ENCODE data around the gene DBT. TPM values are rescaled to one million over a fixed set of nuclear protein-coding genes. Genes with fewer than 3 reads are reported as not detected.

Gene DBT
- total and polyA plus RNA-seq, 10 of the 15 experiments (the other 5 are each of a cell fraction or from before 2014, with no cell fraction given): 2.1 to 15.9 (median 6.9) TPM

GRCh38 chr1:100147875-100148274 lies 101.8 kb downstream of the DBT start (continued):
- TF ChIP-seq CEBPZ (IDR thresholded peaks at IDR 0.05; ENCODE audit: low read depth, low read length) (no peak), WRNIP1 (IDR thresholded peaks at IDR 0.05; ENCODE audit: borderline replicate concordance, low read depth, low read length) (no peak), NFIC (IDR thresholded peaks at IDR 0.05; ENCODE audit: low read depth, low read length) (no peak), ZNF622 (IDR thresholded peaks at IDR 0.05) (no peak), ATF7 (IDR thresholded peaks at IDR 0.05; ENCODE audit: low read depth) (no peak)

- Histone ChIP-seq H3K4me1 (ENCODE audit: control insufficient read depth, insufficient read depth, low read length) (peaks cover 3% of the 10 kb centered on the region; the same call in 1 of the 2 replicates), H3K9me3 (replicated peaks; ENCODE audit: control insufficient read depth, insufficient read depth, low read length) (no peaks in the 10 kb centered on the region), H4K20me1 (ENCODE audit: control insufficient read depth, insufficient read depth) (no peaks in the 10 kb centered on the region), H3K4me2 (ENCODE audit: control insufficient read depth, insufficient read depth) (no peak overlapping the region), H3K9ac (ENCODE audit: control insufficient read depth, insufficient read depth, low read length) (no peak overlapping the region), H3K79me2 (ENCODE audit: control insufficient read depth, insufficient read depth, low read length) (no peaks in the 10 kb centered on the region), H2AFZ (ENCODE audit: control insufficient read depth, low read depth, low read length) (no peak overlapping the region), H3K27me3 (replicated peaks in 1 of 2; ENCODE audit: control insufficient read depth in 2 of 2, insufficient read depth in 2 of 2, low read length in 1 of 2) (no peaks in the 10 kb centered on the region), H3K4me3 (no peak overlapping the region), H3K36me3 (ENCODE audit: control insufficient read depth in 2 of 2, insufficient read depth in 2 of 2, low read length in 1 of 2) (peaks cover 2 to 13% of the 10 kb centered on the region in 2 experiments), H3K27ac (ENCODE audit: control insufficient read depth, insufficient read depth) (no peak overlapping the region)
- ChIA-PET SMC1A (ENCODE audit: uncharacterized antibody, unreplicated experiment) (interaction anchor here (1.0 kb wide), 1 partner anchor 211 kb away, joined by 3 read pairs; no protein-coding TSS in a partner anchor), POLR2A (no interaction called here), RAD21 (ENCODE audit: unreplicated experiment) (interaction anchor here (0.6 kb wide), 1 partner anchor 96 kb away, joined by 3 read pairs; no protein-coding TSS in a partner anchor), CTCF (no interaction called here)
- BruUV-seq (replicated peaks): no TSS peak
- in situ Hi-C loops (cut with MboI) (no loop called here), intact Hi-C loops (cut with micrococcal nuclease; ENCODE audit: unreplicated experiment) (no loop called here)
- FAIRE-seq: no peak
- WGBS (ENCODE audit: insufficient coverage, insufficient replicate concordance, low lambda C conversion rate, missing lambda C conversion rate): 95% methylated on average over 1 of the region's 1 CpG
- no peak for DNase-seq (ENCODE audit: low read depth, low spot score)
- ATAC-seq: no peak
- no peak for TF ChIP-seq POU2F2 (IDR thresholded peaks at IDR 0.05; ENCODE audit: borderline replicate concordance, low read depth, low read length)
- no peak for TF ChIP-seq CBX5 (IDR thresholded peaks at IDR 0.05; ENCODE audit: low read depth)
- no peak for TF ChIP-seq CTCF (IDR thresholded peaks at IDR 0.05 in 2 of 3, conservative IDR thresholded peaks at IDR 0.05 in 1 of 3; ENCODE audit: control insufficient read depth in 2 of 3, extremely low read depth in 1 of 3, insufficient read depth in 1 of 3, low read depth in 3 of 3, low read length in 3 of 3)
- TF ChIP-seq MYC (IDR thresholded peaks at IDR 0.05; ENCODE audit: insufficient read depth, insufficient read length, insufficient replicate concordance, low read length, severe bottlenecking): no peak
- no peak for TF ChIP-seq KLF5 (IDR thresholded peaks at IDR 0.05; ENCODE audit: partially characterized antibody)
- no peak for TF ChIP-seq HDAC2 (IDR thresholded peaks at IDR 0.05)
- no peak for TF ChIP-seq TAF1 (IDR thresholded peaks at IDR 0.05; ENCODE audit: borderline replicate concordance, low read depth, low read length)
- no peak for TF ChIP-seq POLR2AphosphoS5 (IDR thresholded peaks at IDR 0.05; ENCODE audit: low read length)
- TF ChIP-seq ETV6 (conservative IDR thresholded peaks at IDR 0.05 in 1 of 2, IDR thresholded peaks at IDR 0.05 in 1 of 2; ENCODE audit: borderline replicate concordance in 1 of 2, low read depth in 1 of 2): no peak
- TF ChIP-seq DPF2 (IDR thresholded peaks at IDR 0.05): no peak
- TF ChIP-seq EZH2 (IDR thresholded peaks at IDR 0.05; ENCODE audit: borderline replicate concordance, control insufficient read depth, low read depth, low read length): no peak
These were observed 102.7 kb downstream of the DBT start for GRCh38 chr1:100146958-100147357.
